GM18511 (cell line): ENCODE measurements around the gene NYAP2.

ENCODE experiments used
- ATAC-seq: cut with Tn5 transposase; IDR thresholded peaks from one replicate; pipeline ENCODE4 v1.9.1; 2021; ENCODE audit warnings: mild to moderate bottlenecking, moderate library complexity; ENCODE audit not compliant: unreplicated experiment

Gene NYAP2

DNA sequence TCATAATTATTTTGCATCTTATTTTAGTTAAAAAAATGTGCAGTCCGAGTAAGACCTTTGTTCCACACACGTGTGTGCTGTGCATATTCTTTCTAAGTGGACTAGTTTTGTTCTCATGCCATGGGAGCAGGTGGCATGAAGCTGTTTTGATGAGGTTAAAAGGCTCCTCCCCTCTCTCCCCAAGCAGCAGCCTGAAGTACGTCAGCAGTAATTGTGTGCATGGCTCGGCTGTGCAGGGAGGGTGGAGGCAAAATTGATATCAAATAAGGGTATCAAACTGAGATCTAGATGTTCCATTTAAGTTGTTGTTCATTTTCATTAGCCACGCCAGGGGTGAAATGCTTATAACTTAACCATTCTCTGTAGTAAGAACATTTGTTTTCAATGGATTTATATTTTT is at the start of gene NYAP2:
TSS of gene NYAP2 (plus strand) at position 207 of the 400 bp plus-strand sequence. CDS start 9,171 bp downstream, outside the sequence.
- ATAC-seq, result no peak

DNA sequence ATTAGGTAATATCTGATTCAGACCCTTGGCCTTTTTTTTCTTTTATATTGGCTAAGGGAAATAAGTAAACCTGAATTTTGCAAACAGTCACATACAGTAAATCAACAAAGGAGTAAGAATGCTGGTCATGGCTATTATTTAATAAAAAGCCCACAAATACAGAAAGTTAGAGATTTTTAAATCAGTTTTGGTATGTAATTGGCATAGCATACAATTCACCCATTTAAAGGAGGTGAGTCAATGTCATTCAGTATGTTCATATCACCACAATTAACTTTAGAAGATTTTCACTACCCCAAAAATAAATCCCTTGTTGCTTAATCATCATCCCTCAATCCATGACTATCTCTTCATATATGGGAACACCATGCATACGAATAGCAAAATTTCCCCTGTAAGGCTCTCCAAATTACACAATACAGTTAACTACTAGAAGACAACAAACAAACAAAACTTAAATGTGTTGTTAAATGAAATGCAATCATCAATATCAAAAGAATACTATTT is 45.9 kb upstream of the NYAP2 start:
- no peak for ATAC-seq

DNA sequence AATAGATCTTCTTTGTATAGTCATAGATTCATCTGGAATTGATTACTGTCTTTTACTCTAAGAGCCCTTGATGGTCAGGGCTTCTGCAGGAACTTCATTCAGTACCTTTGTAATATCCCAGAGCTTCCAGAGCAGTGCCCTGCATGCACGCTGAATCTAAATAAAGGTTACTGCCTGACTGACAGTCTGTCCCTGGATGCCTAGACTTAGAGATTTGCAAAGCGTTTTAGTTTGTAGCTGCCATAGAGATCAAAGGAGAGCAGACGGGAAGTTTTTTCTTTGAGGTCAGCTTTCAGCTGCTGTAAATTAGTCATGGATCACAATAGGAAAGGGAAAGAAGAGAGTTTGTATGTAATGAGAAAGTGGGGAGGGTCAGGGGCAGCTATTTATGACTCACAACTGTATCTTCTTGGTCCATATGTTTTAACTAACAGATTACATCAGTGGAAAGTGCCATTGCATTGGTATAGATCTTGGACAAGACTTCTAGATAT is 45.2 kb upstream of the NYAP2 start:
- no peak for ATAC-seq

DNA sequence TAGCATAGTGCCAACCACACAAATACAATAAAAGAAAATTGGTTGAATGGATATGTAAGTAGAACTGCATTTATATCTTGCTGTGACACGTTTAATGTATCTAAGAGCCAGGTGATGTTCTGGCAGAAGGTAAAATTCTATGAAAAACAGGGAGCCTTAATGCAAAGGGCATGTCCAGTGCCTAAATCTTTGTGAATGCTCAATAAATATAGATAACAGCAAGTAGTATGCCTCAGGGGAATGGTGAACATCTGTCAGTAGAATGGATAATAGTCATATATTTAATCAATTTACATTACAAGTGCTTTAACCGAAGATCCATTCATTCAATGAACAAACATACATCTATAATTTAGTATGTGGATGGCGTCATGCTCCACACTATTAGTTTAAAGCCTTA is 43.7 kb upstream of the NYAP2 start:
- no peak for ATAC-seq

DNA sequence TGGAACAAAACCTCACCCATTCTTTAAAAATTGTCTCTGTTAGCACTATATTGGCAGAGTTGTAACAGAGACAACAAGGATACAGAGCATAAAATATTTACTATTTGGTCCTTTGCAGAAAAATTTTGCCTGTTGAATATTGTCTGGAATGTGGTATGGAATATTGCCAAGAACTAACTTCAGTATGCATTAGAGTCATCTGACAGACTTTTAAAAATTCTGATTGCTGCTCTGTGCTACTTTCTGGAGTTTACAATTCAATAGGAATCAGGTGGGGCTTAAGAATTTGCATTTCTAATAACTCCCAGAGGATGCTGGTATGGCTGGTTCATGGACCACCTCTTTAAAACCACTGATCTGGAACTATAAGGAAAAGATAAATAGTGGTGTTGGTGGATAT is 32.8 kb upstream of the NYAP2 start:
- ATAC-seq, result no peak

DNA sequence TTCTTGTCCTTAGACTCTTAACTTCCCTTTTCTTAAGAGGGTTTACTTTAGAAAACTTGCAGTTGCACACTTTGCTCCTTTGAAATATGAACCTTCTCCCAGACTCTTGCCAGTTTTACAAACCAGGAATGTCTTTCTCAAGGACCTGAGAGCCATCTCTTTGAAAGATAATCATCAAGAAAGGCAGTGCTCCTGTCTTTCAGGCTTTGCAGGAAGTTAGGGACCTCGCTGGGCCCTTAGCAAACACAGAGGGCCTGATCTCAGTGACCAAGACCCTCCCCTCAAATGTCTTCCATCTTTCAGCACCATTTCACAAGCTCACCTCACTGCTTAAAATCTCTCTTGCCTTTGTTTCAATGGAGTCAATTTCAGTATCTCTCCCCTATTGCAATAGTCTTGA is 32.0 kb upstream of the NYAP2 start:
- no peak for ATAC-seq

DNA sequence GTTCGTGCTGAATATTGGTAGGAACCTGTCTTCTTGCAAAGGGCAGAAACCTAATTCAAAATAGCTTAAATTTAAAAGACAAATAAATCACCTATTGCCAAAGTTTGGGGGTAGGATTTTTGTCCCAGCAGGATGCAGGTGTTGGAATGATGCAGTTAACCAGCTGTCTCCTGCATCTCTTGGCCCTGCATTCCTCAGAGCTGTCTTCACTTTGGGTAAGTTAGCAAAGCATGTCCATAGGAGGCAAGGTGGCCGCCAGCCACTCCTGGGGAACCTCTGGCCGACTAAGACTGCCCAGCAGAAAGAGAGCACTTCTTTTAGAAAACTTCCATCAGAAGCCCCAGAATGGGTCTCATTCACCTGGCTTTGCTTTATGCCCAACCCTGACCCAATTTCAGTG is 20.5 kb upstream of the NYAP2 start:
- no peak for ATAC-seq

DNA sequence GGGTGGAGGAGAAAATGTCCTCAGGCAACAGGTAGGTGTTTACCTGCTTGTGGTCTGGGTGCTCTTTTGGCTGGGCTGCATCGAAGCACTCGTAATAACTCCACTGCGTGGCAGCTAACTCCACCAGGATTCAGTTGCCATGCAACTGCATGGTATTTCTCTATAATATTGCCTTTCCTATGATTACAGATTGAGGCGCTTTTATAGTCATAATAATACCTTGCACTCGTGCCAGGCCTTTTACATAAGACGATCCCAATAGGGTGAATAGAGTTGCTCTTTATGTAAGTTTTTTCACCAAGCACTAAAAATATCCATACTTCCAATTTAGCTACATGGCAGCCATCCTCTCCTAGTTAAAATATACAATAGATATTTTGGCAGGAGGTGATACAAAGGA is 19.7 kb upstream of the NYAP2 start:
- no peak for ATAC-seq

DNA sequence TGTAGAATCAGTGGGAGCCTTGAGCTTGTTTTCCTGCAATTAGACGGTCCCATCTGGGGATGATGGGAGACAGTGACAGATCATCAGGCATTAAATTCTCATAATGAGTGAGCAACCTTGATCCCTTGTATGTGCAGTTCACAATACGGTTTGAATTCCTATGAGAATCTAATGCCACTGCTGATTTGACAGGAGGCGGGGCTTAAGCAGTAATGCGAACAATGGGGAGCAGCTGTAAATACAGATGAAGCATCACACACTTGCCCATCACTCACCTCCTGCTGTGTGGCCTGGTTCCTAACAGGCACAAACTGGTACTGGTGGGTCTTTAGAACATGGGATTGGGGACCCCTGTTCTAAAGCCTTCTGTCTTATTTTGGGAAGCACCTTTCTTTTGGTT is 17.9 kb upstream of the NYAP2 start:
- no peak for ATAC-seq

DNA sequence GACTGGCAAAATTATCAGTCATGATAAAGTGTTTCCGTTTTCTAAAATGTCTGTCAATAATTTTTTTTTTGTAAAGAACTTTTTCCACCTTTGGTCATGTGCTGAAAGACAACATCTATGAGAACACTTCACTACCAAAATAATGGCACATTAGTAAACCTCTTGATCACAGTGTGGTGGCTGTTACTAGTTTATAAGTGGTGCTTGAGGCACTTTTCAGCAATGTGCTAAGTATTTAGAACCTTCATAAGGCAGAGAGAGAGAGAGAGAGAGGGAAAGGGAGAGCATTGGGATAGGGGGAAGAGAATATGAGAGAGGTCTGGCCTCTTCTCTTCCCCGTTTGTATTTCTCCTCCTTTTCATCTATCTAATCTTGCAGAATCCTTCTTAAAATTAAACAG is 1.1 kb upstream of the NYAP2 start:
- ATAC-seq, result no peak

DNA sequence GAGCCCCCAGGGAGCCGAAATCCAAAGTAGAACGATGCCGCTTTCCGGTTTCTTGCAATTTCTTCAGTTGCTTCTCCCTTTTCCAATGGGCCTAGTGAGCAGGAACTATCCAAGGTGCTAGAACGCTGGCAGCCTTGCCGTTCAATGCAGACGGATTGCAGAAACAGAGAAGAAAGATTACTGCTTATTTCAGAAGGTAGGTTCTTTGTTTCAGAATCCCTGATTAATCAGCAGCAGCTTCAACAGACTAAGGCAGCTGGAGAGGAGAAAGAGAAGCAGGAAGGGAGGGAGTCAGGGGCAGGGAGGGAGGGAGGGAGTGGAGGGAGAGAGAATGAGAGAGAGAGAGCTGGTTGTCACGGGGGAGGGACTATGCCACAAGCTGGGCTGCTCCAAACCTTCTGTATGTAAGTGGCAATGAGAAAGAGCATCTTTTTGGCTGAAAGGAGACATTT is 576 bp downstream of the NYAP2 start:
- ATAC-seq, result no peak

DNA sequence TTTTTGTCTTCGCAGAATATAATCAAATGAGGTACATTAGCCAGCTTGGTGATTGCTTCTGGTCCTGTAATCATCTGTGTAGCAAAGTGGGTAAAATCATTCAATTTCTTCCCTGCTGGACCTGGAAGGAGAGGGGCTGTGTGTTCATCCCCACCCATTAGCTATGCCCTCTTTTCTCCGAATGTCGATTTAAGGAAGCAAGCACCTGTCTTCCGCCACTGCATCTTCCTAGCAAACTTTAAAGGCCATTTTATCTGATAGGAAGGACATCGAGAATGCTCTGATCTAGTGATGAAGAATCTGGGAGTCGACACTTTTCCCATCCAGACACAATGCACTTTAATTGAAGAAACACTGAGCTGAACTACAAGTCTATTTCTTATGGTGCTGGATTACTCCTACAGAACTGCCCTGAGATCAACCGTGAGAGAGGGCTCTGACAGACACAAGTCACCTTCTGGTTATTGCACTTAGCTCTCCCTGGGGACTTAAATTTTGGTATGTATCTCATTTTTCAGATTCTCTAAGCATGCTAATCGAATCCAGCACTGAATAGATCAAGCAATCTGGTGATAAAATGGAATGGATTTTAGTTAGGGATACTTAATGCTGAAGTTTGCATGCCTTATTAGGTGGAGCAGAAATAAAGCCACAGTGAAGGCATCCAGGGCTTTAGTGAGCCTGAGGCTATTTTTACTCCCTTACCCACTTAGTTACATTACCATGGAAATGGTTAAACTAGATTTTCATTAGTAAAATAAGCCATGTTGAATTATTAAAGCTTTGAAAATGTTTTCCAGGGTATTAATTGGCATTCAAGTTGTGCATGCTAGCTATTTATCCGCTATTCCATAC is 1.3 kb downstream of the NYAP2 start:
- ATAC-seq, result no peak

DNA sequence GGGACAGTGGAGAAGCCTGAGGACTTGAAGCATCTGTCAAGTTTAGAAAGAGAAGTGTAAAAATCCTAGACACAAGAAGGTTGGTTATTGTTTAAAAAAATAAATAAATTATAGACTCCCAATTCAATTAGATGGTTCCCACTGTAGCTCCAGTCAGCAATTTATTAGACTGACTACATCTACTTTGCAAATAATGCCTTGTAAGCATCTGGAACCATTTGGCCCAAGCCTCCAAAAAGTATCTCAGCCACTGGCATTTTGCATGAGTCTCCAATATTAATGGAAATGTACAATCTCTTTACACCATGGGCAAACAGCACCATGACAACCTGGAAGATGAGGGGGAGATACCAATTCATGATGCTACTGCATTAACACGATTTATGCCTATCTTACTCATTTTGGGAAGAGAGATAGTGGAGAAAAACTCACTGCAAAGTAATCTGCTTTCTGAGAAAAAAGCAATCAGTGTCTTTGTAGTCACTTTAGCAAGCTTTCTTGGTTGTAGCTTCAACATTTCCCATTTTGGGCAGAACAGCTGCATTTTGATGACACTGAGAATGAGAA is 2.8 kb downstream of the NYAP2 start:
- ATAC-seq, result no peak

DNA sequence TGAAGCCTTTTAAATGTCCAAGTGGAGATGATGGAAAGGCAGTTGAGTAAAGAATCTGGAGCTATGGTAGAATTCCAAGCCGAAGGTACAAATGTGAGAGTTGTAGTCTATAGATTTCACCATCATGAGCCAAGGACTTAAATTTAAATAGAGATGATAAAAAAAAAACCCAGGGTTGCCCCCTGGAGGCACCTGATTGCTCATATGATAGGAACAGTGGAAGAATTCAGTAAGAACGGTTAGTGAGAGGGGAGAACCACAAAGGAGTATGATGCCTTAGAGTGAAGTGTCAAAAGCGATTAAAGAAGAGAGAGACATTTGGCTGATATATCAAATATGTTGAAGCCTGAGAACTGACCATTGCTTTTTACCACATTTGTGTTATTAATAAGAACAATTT is 11.9 kb downstream of the NYAP2 start:
- no peak for ATAC-seq

DNA sequence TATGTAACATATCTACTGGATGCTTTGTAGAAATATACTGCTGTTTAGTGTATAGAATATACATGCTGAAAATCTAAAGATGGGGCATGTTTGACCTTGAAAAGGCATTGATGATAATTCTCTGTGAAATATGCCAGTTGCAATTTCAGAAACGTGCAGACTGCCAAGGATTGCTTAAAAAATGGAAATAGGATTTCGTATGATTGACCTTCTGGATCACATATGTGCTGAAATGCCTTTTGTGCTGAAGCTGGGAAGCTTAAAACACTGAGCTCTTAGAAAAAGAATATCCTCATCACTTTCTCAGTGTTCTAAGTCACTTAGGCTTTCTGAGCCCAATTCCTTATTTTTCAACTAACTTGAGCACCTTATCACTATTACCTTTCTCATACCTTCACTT is 14.3 kb downstream of the NYAP2 start:
- ATAC-seq, result no peak

DNA sequence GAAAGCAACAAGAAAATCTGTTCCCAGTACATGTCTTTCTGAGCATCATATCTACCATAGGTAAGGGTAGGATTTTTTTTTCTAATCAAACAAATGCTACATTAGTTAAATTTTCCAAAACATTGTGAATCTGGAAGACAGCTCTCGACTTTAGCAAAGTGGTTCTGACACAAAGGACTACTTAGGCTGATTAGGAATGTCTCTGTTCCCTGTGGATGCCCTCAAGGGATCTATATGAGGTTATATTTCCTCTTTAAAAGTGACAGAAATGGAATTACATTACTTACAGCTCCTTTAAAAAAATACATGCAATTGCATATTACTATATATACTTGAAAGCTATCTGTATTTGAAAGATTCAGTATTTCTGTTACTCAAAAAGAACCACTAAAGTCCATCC is 15.4 kb downstream of the NYAP2 start:
- no peak for ATAC-seq

DNA sequence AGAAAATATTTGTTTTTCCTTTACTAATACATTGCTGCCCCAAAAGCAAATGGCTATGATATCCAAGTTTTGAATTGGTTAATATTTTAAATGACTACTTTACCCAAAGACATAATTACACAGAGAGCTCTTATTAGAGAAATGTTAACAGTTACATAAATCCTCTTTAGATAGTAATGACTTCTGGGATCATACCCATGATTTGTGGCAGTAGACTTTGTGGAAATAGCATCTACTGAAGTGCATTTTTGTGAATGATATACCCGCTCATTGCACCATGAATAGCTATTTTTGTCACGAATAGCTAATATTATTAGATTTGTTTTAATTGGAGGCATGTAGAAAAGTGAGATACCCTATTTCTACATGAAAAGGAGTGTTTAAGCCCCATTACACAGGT is 15.8 kb downstream of the NYAP2 start:
- ATAC-seq, result no peak

DNA sequence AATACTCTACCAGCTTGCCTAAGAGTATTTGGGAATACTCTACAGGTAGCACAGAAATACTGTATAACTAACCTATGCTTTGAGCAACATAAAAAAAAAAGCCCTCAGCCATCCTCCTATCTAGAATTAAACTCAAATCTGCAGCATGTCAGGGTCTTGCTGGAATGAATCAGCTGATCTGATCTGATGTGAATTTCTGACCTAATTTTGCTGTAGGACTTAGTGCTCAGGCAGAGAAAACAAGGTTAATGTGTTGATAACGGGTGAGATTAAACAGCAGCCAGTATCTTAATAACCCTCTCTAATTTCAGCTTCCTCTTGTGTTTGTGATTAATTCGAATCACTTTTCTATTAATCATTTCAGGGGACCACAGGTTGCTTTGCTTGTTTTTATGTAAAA is 16.3 kb downstream of the NYAP2 start:
- ATAC-seq, result no peak

DNA sequence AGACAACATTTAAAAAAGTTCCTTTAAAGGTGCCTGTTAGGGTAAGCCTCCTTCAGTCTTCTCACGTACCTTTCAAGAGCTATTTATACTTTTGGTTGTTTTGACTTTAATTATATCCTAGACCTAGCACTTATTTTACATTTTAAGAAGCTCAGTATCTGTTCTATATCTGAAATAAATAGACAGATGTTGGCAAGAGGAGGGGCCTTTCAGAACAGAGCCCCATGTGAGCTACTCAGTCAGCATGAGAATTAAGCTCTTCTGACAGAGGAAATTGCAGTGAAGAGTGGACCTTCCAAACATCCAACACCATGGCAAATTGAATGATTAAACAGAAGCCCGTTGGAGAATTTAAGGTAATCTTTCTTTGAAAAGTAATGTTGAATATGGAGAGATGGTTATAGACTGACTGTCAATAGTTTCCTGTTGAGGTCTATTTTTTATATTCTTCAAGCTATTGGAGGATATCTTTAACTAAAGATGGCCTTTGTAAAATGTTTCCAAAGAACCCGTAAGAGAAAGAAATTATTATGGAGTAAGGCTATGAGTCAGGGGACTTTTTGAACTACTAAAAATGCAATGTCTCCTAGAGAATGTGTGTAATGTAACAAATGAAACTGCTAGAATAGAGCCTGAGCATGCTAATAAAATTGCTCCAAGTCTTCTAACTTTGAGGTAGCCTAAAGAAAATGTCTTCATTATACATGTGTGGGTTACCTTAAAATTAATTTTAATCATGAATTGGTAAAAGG is 17.3 kb downstream of the NYAP2 start:
- ATAC-seq, result no peak

DNA sequence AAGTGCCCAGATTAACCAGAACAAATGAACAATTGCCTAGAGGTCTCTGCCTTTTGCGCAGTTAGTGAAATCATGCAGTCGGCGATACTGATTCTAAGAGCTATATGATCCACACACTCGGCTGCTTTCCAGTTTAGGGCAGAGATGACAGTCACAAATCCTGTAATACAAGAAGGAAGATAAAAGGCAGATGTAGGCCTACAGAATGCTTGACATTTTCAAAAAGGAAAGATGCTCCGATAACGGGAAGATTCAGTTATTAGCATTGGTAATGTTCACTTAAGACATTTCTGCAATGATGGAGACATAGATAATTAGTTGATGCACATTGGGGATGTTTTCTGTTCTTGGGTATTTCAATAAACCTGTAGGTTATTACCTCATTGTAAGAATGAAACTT is 19.5 kb downstream of the NYAP2 start:
- ATAC-seq, result no peak

DNA sequence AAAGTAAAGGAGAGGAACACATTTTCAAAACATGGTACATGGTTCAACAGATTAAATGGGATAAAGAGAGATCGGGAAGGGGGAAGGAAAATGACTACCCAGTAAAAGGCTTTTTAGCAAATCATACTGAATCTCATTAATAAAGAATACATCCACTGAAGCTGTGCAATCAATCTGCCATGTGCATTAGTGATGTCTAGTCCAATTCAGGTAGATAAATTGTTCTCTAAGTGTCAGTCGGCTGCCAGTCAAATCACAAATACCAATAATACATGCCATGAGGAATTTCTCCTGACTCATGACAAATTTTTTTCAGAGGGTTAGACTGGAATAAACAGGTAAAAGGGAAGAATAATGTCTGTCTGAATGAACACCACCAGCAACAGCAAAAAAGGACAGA is 22.6 kb downstream of the NYAP2 start:
- ATAC-seq, result no peak

DNA sequence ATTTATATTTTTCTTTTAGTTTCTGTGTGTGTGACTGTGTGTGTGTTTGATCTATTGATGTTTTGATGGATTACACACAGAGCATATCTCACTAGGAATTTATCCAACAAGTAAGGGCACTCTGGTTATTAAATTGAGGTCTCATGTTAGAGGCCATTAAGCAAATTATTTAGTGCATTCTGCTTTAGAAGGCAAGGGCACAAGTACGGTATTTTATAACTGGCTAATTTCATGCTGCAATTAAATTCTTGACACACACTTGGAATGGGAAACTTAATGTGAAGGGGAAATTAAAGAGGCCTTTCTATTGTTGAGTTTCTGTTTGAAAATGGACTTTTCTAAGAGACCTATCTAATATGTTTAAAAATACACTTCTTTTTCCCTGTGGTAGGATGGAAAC is 25.8 kb downstream of the NYAP2 start:
- no peak for ATAC-seq
